SH-SY5Y (cell line): ENCODE results near the gene COL18A1.

Source experiments
- GATA2 ChIP-seq: IDR thresholded peaks from 2 replicates; pipeline ENCODE4 v1.6.1; 2011; ENCODE audit warnings: mild to moderate bottlenecking, low read depth, low read length
- GATA3 ChIP-seq: IDR thresholded peaks from 2 replicates; pipeline ENCODE4 v1.6.1; 2011; ENCODE audit warnings: low read depth, mild to moderate bottlenecking, low read length, moderate library complexity

The COL18A1 gene

DNA sequence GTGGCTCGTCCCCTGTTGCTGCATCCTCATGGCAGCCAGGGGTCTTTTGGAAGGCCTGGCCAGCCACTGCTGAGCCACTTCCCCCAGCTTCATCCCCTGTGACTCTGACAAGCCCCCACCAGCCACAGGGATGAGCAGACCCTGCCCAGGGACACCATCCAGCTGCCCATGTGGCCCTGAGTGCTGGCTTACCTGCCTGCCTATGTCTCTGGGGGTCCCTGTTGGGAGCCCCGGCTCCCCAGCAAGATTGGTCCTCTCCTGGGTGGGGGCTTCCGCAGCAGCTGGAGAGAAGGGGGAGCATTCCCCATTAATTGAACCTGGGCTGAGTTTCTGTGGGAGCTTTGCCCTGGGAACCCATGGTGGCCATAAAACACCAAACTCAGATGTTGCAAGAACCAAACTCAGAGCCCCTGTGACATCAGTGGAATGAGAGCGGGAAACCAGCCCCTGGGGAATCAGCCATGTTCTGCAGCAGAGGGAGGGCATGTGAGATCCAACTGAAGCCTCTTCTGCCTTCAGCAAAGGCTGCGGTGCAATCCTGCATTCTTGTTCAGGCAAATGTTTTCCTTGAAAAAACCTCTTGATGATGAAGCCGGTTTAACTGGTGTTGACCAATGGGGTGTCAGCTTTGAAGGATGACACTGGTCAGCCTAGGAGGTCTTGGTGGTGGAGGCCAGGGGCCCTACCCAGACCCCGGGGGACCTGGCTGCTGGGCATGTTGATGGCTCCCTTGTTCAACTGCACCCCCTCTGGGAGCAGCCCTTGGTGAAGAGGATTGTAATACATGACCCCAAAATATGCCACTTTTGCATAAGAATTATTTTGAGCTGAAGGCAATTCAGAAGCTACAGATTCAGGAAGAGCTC is 28.3 kb upstream of the COL18A1 start:
- TF ChIP-seq GATA3 (no peak), GATA2 (no peak)

DNA sequence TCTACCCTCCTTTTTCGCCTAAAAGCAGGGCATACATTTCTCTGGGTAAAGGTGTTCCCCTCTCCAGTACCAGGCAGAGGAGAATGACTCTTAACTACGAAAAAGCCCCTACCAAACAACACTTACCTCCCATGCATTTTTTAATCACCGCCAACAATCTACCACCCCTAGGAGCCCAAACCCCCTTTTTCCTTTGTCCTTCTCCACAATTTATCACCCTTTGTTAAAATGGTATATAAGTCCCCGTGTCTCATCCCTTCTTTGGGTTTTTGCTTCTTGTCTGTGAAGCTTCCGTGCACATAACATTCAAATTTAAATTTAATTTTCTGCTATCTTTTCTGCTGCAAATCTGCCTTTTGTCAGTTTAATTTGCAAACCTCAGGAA is 27.6 kb upstream of the COL18A1 start:
- TF ChIP-seq GATA2 (no peak), GATA3 (no peak)

DNA sequence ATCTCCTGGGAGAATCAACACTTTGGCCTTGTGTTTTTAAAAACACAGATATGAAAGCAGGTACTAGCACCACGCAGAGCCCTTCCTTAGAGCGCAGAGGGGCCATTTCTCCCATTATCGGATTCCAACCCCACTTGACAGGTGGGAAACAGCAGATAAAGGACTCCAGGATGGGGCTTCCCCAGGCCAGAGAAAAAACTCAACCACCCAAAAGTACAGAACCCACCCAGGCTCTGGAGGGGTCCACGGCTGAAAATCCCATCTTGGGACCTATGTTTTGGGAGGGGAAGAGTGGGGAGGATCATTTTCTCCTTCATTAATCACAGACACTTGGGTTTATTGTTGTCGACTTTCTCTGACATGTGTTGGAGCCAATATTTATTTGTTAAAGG is 27.1 kb upstream of the COL18A1 start:
- TF ChIP-seq GATA2 (no peak), GATA3 (no peak)

DNA sequence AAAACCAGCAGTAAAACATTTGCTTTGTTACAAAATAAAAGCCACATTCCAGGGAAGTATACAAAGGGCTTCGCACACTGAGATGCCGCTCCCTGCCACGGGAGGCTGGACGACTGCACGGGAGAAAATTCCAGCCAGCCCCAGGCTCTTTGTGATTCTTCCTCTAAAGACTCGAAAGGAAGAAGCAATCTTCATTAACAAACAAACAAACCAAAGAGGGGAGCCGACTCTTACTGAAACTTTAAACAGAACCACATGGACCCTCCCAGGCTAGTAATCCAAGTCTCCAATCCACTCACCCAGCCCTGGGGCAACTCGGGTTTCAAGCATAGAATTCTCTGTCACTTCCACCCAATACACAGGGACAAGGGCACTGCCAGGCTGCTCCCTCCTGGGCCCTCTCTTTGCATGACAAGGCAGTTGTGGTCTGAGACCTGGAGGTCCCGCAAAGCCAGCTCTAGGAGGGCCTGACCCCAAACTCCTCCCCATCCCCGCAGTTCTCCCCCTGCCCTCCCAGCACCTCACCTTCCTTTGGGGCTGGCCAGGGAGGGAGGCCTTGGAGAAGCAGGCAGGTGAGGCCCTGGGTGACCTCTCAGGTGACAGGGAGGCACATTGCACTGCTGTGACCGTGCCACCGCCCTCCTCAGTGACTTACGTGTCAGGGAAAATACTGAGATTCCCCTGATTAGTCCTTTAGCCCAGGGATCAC is 26.6 kb upstream of the COL18A1 start:
- TF ChIP-seq GATA3 = no peak
- TF ChIP-seq GATA2 = no peak

DNA sequence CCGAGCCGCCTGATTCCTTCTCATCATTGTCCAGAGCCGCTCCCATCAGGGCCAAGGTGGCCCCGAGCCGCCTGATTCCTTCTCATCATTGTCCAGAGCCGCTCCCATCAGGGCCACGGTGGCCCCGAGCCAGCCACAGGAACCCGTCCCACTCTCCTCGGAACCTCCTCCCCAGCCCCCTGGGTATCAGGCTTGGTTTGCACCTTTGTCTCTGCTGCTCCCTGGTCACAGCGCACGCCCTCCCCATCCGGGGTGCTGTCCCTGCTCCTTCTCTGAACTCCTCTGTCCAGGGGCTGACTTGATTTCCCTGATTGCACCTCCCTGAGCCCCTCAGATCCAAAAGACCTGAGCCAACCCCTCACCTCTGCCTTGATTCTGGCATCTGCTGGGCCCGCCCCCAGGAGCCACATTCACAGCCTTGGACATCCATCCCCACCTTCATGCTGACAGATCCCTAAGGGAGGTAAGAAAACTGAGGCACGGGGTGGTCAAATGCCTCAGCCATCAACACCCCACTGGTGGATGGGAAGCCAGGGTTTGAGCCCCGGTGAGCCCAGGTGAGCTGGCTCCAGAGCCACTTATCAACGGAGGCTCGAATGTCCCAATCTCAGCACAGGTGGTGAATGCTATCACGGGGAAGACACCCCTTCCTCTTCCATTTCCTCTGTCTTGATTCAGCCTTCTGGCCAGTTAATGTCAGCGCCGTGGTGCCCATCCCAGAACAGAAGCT is 25.6 kb upstream of the COL18A1 start:
- TF ChIP-seq GATA3 = no peak
- TF ChIP-seq GATA2 = no peak

DNA sequence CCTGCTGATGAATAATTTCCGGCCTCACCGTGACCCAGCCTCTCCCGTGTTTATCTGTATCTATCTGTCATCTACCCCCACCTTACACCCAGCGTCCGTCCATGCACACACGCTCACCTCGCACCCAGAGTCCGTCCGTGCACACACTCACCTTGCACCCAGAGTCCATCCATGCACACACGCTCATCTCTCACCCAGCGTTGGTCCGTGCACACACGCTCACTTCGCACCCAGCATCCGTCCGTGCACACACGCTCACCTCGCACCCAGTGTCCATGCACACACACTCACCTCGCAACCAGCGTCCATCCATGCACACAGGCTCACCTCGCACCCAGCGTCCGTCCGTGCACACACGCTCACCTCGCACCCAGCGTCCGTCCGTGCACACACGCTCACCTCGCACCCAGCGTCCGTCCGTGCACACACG is 25.0 kb upstream of the COL18A1 start:
- TF ChIP-seq GATA2 = no peak
- TF ChIP-seq GATA3 = no peak

DNA sequence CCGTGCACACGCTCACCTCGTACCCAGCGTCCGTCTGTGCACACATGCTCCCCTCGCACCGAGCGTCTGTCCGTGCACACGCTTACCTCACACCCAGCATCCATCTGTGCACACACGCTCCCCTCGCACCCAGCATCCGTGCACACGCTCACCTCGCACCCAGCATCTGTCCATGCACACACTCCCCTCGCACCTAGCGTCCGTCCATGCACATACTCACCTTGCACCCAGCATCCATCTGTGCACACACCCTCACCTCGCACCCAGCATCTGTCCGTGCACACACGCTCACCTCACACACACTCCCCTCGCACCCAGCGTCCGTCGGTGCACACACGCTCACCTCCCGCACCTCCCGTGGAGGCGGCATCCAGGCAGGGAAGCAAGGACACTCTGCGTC is 24.4 kb upstream of the COL18A1 start:
- no peak for TF ChIP-seq GATA3
- no peak for TF ChIP-seq GATA2

DNA sequence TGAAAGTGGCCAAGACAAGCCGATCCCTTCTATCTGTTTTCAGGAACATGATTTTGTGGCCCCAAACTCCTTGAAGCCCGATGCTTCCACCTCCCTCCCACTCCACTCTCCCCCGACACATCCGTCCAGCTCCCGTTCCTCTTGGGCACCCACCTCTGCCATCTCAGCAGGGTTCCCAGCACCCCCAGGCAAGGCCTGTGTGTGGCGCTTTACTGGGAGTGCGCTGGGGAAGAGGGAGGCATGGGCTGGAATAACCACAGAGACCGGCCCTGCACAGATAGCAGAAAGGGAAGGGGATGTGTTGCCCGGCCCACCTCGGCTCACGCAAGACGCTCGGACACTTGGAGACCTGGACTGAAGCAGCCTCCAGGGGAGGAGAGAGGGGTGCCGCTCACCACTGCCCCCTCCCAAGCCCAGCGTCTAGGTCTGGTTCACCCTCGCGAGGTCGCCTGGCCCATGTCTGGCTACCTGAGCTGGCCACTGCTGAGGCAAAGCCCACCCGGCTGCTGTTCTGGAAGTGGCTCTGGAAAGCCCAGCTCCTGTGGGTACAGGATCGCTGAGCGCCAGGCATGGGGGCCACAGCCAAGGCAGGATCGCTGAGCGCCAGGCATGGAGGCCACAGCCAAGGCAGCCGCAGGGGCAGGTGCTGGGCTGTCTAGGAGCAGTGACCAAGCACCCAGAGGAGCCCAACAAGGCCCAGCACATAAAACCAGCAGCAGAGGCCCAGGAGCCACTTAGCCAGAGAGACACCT is 23.8 kb upstream of the COL18A1 start:
- TF ChIP-seq GATA3 = no peak
- TF ChIP-seq GATA2 = no peak

DNA sequence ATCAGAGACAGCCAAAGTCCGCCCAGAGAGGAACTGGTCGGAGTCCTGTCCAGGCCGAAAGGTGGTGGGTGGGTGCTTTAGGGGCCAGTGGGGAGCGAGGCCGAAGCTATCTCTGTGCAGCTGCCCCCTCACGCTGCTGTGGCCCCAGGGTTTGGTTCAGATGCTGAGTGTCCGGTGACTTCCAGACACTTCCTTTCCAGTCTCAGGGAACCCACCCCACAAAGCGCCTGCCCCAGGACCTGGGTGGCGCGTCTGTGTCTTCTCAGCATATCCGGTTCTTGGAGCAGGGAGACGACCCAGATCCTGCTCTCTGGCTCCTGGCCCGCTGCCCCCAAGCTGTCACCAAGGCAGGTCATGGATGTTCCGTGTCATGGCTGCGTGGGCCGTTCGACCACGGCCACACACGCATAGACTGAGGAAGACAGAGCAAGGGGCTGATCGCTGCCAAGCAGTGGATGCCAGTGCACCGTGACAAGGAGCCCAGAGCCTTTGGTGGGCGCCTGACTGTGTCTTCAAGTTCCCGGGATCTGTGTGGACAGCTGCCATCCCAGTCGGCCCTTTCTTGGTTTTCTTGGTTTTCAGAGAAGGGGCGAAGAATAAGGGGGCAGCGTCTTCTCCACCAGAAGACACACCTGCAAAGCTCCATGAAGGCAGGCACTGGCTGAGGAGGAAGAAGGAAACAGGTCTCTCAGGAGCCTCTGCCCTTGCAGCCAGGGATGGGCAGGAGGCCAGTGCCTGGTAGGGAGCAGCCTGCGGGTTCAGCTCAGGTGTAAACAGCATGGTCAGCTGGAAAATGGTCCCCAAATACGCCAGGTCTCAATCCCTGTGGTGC is 22.9 kb upstream of the COL18A1 start:
- TF ChIP-seq GATA3 (no peak), GATA2 (no peak)

DNA sequence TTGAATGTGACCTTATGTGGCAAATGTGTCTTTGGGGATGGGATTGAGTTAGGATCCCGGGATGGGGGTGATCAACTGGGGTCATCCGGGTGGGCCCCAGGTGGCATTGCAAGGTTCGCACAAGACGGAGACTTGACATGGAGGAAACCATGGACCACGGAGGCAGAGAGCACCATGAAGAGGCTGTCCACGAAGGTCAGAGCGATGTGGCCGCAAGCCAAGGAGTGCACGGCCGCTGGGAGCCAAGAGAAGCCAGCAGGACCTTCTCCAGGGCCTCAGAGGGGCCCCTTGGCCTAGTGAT is 22.3 kb upstream of the COL18A1 start:
- TF ChIP-seq GATA2 = no peak
- no peak for TF ChIP-seq GATA3

DNA sequence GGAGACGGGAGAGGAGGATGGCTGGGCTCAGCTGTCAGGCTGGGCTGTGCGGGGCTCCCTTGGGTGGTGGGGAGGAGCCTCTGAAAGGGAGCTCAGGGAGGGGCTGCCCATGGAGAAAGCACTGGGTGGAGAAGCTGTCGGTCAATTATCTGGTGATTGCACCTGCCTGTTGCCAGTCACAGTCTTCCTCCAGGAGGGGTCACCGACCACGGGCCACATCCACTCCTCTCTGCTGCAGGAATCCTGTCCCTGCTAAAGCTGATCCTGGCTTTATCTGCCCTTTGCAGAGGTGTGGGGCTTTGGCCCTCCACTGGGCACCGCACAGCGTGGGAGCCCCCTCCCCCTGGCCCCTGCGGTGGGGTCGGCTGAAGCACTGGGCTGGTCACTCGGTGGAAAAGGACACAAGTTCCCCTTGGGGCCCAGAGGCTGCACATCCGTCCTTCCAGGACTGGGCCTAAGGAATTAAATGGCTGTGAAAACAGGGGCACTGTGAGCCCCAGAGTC is 21.8 kb upstream of the COL18A1 start:
- TF ChIP-seq GATA2 = no peak
- TF ChIP-seq GATA3 = no peak

DNA sequence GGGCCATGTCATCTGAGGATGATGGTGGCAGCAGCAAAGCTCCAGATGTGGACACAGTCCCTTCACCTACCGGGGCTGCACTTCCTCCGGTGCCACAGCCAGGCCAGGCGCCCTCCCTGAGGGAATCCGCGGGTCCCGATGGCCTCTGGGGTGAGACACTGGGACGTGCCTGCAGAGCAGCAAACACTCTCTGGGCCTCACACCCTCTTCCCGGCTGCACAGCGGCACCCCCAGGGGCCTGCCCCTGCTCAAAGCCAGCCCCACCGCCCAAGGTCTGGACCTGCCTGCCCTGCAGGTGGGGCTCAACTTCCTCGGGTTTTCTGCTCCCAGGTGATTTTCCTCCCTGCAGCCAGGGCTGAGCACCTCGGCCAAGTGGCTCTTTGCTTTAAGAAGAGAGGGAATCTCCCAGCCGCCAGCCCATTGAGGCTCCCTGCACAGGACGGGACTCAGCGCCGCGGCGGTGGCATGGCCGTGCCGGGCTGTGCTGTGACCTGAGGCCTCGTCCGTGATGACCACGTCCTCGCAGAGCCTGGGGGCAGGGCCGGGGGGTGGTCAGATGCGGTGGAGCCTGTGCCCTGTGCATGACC is 21.3 kb upstream of the COL18A1 start:
- no peak for TF ChIP-seq GATA3

DNA sequence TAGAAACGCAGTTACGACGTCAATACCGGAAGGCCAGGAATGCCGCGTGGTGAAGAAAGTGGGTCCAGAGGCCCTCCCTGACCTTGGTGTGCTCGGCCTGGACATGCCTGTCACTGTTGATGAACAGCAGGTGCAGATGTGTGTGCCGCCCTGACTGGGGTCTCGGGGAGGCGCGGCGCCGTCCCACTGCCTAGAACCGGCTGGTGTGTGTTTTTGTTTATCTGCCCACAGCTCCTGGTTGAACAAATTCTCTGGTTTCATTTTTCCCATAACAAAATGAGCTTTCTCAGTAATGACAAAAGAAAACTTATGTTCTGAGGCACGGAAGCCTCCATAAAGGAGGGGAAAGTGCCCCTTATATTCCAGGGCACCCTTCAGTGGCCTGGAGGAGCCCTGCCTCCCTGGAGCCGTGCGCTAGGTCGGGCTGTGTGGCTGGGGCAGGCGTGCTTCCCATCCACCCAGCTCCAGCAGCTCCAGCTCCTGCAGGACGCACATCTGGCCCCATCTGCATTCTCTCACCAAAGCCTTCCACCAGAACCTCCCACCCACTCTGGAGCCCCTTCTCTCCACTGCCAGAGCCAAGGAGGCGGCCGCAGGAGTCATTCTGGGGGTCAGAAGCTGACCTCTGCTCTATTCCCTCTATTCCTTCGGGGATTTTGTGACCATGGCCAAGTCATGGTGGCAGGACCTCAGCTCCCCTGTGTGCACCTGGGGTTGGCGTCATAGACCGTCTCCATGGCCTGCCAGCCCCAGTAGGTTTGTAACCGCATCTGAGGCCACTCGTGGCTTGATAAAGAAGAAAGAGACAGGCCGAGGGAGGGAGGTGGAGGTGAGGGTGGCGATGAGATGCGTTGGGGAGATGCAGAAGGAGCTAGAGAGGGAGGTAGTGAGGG is 20.1 kb upstream of the COL18A1 start:
- TF ChIP-seq GATA3 (no peak), GATA2 (no peak)
